GM12874 (cell line): ENCODE data around the gene PLAU.

Experiments
- CTCF ChIP-seq: IDR thresholded peaks from 2 replicates; pipeline ENCODE4 v1.5.1; 2011; ENCODE audit warnings: low read depth, mild to moderate bottlenecking, control low read depth, low read length, moderate library complexity; ENCODE audit not compliant: insufficient read depth

PLAU gene

GRCh38 chr10:73959484-73960243, 48.7 kb downstream of the PLAU start:
- no peak for TF ChIP-seq CTCF

GRCh38 chr10:73962386-73962785, 51.5 kb downstream of the PLAU start:
- TF ChIP-seq CTCF = no peak

- TF ChIP-seq CTCF = no peak
These were observed 53.8 kb downstream of the PLAU start for GRCh38 chr10:73964743-73965142.

- no peak for TF ChIP-seq CTCF
These were observed 55.2 kb downstream of the PLAU start for GRCh38 chr10:73965890-73966768.

GRCh38 chr10:73967022-73967429, 56.1 kb downstream of the PLAU start:
- no peak for TF ChIP-seq CTCF
